Measurements from ENCODE around the gene ATP9A. TPM values are rescaled to one million over a fixed set of nuclear protein-coding genes. Genes with fewer than 3 reads are reported as not detected.

ATP9A gene
- total and polyA plus RNA-seq, 10 of the 15 experiments (the other 5 are each of a cell fraction or from before 2014, with no cell fraction given) = 0.03 to 0.81 (median 0.14) TPM

DNA sequence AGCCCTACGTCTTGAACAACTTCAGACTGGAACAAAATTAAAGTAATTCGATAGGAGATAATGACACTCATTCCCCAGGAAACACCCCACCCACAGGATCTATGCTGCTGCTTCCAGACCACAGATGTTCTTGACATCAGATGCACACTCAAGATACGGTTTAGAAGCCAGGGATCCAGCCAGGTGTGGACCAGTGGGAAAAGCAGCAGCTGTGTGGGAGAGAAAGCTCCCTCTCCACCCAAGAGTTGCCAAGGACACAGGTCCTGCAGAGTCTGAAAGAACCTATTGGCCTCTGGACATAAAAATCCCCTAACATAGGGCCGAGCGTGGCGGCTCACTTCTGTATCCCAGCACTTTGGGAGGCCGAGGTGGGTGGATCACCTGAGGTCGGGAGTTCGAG is 133.9 kb downstream of the ATP9A start (continued):
- TF ChIP-seq PRDM15 (CRISPR knock-in tag; IDR thresholded peaks at IDR 0.05) = no peak

- no peak overlapping the region for H3K27ac ChIP-seq (ENCODE audit: control insufficient read depth, insufficient read depth)
- no peak overlapping the region for H3K4me3 ChIP-seq
- WGBS (ENCODE audit: insufficient coverage, insufficient replicate concordance, low lambda C conversion rate, missing lambda C conversion rate) = 68% methylated on average over 3 of the region's 3 CpGs
- H2AFZ ChIP-seq (ENCODE audit: control insufficient read depth, low read depth, low read length) = no peak overlapping the region
- ChIA-PET POLR2A (interaction anchor here (0.7 kb wide), 1 partner anchor 152 kb away, joined by 6 read pairs; no protein-coding TSS in a partner anchor), RAD21 (ENCODE audit: unreplicated experiment) (no interaction called here), CTCF (interaction anchor here (0.8 kb wide), 1 partner anchor 11 kb away, joined by 3 read pairs; no protein-coding TSS in a partner anchor), SMC1A (ENCODE audit: uncharacterized antibody, unreplicated experiment) (no interaction called here)
- H3K79me2 ChIP-seq (ENCODE audit: control insufficient read depth, insufficient read depth, low read length) = no peaks in the 10 kb centered on the region
- in situ Hi-C loops (cut with MboI) (no loop called here), intact Hi-C loops (cut with micrococcal nuclease; ENCODE audit: unreplicated experiment) (loop anchor here (10.0 kb wide), 1 partner anchor 131 kb away; the partner anchor contains the start of gene ATP9A)
- H3K9me3 ChIP-seq (replicated peaks; ENCODE audit: control insufficient read depth, insufficient read depth, low read length) = no peaks in the 10 kb centered on the region
- no peak overlapping the region for H3K9ac ChIP-seq (ENCODE audit: control insufficient read depth, insufficient read depth, low read length)
- H3K27me3 ChIP-seq (replicated peaks in 1 of 2; ENCODE audit: control insufficient read depth in 2 of 2, insufficient read depth in 2 of 2, low read length in 1 of 2) = no peaks in the 10 kb centered on the region
- DNase-seq (ENCODE audit: low read depth, low spot score) (no peak), FAIRE-seq (no peak), ATAC-seq (no peak)
- no TSS peak for BruUV-seq (replicated peaks)
- H3K4me1 ChIP-seq (ENCODE audit: control insufficient read depth, insufficient read depth, low read length) = peaks cover 17% of the 10 kb centered on the region
- H4K20me1 ChIP-seq (ENCODE audit: control insufficient read depth, insufficient read depth) = no peaks in the 10 kb centered on the region
- H3K4me2 ChIP-seq (ENCODE audit: control insufficient read depth, insufficient read depth) = no peak overlapping the region
- no peaks in the 10 kb centered on the region for H3K36me3 ChIP-seq (ENCODE audit: control insufficient read depth in 2 of 2, insufficient read depth in 2 of 2, low read length in 1 of 2)
- TF ChIP-seq USF2 (IDR thresholded peaks at IDR 0.05; ENCODE audit: borderline replicate concordance, low read depth, low read length) (no peak), SIN3A (IDR thresholded peaks at IDR 0.05; ENCODE audit: low read depth, low read length) (no peak), ZBED1 (IDR thresholded peaks at IDR 0.05; ENCODE audit: borderline replicate concordance) (no peak), E2F4 (IDR thresholded peaks at IDR 0.05; ENCODE audit: low read depth, low read length) (no peak), ZNF687 (IDR thresholded peaks at IDR 0.05) (no peak), ATF7 (IDR thresholded peaks at IDR 0.05; ENCODE audit: low read depth) (no peak), CHD1 (IDR thresholded peaks at IDR 0.05; ENCODE audit: low read depth, low read length) (no peak), ATF2 (IDR thresholded peaks at IDR 0.05; ENCODE audit: low read length) (no peak)
Observed at GRCh38 chr20:51633430-51633829, 134.8 kb downstream of the ATP9A start.

All from GM12878 (cell line).